Forelimb muscle (tissue), 1 donor: ENCODE measurements around the gene FZD8. TPM values are rescaled to one million over a fixed set of nuclear protein-coding genes. Genes with fewer than 3 reads are reported as not detected.

Source experiments
- DNase-seq: peaks from one replicate; pipeline ENCODE4 v3.0.0-alpha.2; 2013; ENCODE audit warnings: low read depth
- polyA plus RNA-seq: library from polyadenylated mRNA; unstranded; fragments of 120-200 nt; gene quantifications from one replicate; pipeline ENCODE4 v1.2.1, GENCODE V29; 2013; ENCODE audit not compliant: insufficient read length

Gene FZD8
- polyA plus RNA-seq, 1 donor: 21.9 TPM

DNA sequence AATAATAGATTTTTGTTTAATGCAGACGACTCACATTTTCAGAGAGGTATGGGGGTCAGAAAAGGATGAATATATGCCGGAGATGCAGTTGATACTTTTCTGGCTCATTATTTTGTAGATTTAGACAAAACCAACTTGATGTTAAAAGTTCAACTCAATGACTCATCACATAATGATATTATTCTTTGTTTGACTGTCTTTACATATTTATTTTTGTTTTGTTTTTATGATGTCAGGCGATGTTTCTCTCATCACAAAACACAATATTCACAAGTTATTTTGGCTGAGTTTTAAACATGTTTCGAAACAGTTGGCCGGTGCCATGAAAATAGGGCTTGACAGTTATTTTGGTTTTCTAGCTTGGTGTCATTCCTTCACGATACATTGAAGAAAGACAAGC lies 35.7 kb downstream of the FZD8 start:
- no peak for DNase-seq

DNA sequence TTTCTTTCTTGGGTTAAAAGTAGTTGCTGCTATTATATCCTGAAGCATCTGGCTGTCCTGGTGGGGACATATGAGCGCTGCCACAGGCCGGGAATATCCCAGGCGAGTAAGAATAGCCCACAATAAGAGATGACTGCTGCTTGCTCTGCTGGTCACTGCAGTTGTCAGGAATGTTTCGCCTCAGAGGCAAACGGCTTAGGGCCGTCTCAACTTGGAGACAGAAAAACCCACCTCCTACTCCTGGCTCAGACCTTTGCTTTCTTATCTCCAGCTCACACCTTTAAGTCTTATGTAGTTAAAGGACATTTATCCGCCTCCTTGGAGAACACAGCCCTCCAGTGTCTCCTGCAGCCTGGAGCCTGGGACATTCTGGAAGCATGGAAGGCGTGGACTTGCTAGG lies 36.9 kb downstream of the FZD8 start, which contains the start of gene GJD4:
Gene GJD4, plus strand, starts transcription at position 151 of the 400 bp plus-strand sequence. Its CDS starts 227 bp downstream, at position 378.
- no peak for DNase-seq

DNA sequence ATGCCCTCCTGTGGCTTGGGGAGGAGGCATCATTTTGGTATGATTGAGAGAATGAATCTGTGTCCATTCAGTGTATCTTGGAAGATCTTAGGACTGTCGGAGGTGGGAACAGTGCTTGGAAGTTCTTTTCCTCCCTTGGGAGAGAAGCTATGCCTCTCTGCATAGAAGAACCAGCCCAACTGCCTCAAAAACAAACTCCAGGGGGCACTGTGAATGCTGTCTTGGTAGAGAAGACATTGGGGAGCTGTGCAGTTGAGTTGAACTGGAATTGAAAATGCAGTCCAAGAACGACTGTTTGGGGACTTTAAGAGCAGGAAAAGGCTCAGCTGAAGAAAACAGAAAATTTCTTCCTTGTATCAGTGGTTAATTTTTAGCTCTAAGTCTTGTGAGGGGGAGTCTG lies 41.9 kb downstream of the FZD8 start:
- no peak for DNase-seq

- no peak for DNase-seq
These were observed 43.7 kb downstream of the FZD8 start for GRCh38 chr10:35598379-35598778.

DNA sequence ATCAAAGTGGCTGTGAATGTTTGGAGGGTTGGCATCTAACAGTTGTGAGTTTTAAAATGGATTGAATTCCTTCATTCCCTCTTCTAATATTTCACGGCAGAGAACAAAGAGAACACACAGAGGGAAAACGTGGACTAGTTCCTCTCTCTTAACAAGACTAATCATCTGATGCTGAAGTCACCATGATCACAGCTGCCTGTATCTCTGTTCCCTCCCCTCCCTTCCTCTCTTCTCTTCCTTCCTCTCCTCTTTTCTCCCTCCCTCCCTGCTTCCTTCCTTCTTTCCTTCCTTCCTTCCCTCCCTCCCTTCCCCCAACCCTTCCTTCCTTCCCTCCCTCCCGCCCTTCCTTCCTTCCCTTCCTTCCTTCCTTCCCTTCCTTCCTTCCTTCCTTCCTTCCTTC lies 47.0 kb downstream of the FZD8 start:
- DNase-seq: no peak

DNA sequence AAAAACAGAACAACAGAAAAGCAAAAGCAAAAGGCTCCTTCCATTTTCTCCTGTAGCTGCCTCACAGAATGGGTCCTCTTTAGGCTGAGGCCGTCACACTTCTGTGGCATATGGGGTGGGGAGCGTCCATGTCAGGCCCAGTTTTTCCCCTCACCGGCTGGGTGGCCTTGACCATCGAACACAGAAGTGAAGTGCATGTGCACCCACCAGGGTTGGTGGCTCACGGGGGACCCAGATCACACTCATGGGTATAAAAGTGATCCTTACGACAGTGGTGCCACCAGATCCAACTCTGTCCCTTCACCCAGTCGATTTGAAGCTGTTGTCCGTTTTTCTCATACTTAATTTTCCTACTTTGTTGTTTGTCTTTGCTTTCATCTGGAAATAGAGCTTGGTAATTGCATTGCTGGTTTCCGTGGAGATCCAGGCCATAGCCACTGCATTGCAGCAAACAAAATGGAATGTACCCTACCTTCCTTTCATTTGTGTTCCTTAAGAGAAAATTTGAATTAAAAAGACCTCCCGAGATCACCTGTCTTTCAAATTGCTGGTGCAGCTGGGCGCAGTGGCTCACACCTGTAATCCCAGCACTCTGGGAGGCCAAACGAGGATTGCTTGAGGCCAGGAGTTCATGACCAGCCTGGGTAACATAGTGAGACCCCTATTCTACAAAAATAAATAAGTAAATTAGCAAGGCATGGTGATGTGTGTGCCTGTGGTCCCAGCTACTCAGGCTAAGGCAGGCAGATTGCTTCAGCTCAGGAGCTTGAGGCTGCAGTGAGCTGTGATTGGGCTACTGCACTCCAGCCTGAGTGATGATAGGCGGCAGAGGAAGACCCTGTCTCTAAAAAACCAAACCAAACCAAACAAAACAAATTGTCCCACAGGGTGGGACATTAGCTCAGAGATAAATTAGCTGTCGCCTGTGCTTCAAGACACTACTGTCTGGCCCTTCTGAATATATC lies 47.7 kb downstream of the FZD8 start:
- no peak for DNase-seq

- no peak for DNase-seq
These were observed 49.7 kb downstream of the FZD8 start for GRCh38 chr10:35592441-35592840.

- no peak for DNase-seq
These were observed 53.3 kb downstream of the FZD8 start for GRCh38 chr10:35588836-35589235.

Other genes starting within 250 kb of the FZD8 start
- 4.2 TPM for gene GJD4, start 37.0 kb downstream of the FZD8 start, polyA plus RNA-seq